MM.1S (cell line): ENCODE data around the gene TCERG1L.

Experiments used
- DNase-seq: peaks from one replicate; pipeline ENCODE4 v3.0.0-alpha.2; 2015
- H2AFZ ChIP-seq: fragments of 300-600 bp; sonication (generic); 2 replicates; pipeline ENCODE4 v1.6.0; 2016; ENCODE audit warnings: antibody characterized with exemption, low read length
- H3F3A ChIP-seq: fragments of 300-600 bp; sonication (generic); 2 replicates; pipeline ENCODE4 v1.6.1; 2016; ENCODE audit warnings: mild to moderate bottlenecking, antibody characterized with exemption, low read length, moderate library complexity, mixed read lengths; ENCODE audit not compliant: insufficient read depth
- H3K27ac ChIP-seq: fragments of 300-600 bp; sonication (generic); 2 replicates; pipeline ENCODE4 v1.5.1; 2016; ENCODE audit warnings: mild to moderate bottlenecking, low read length
- H3K27me3 ChIP-seq: fragments of 300-600 bp; sonication (generic); replicated peaks from 2 replicates; pipeline ENCODE4 v1.6.0; 2016; ENCODE audit warnings: low read length; ENCODE audit not compliant: insufficient read depth
- H3K36me3 ChIP-seq: fragments of 300-600 bp; sonication (generic); replicated peaks from 2 replicates; pipeline ENCODE4 v1.6.1; 2016; ENCODE audit warnings: mild to moderate bottlenecking, low read length, mixed read lengths; ENCODE audit not compliant: insufficient read depth
- H3K4me1 ChIP-seq: fragments of 300-600 bp; sonication (generic); 2 replicates; pipeline ENCODE4 v1.6.1; 2016; ENCODE audit warnings: low read length, mixed read lengths
- H3K4me2 ChIP-seq: fragments of 300-600 bp; sonication (generic); 2 replicates; pipeline ENCODE4 v1.6.0; 2016; ENCODE audit warnings: low read depth, low read length
- H3K4me3 ChIP-seq: fragments of 300-600 bp; sonication (generic); 2 replicates; pipeline ENCODE4 v1.5.1; 2016; ENCODE audit warnings: low read length, mixed read lengths
- H3K79me2 ChIP-seq: fragments of 300-600 bp; sonication (generic); 2 replicates; pipeline ENCODE4 v1.6.1; 2016; ENCODE audit warnings: mixed run types, low read length, mixed read lengths
- H3K9ac ChIP-seq: fragments of 300-600 bp; sonication (generic); 2 replicates; pipeline ENCODE4 v1.6.1; 2016; ENCODE audit warnings: low read length, mixed read lengths
- H3K9me2 ChIP-seq: fragments of 300-600 bp; sonication (generic); replicated peaks from 2 replicates; pipeline ENCODE4 v1.6.1; 2016; ENCODE audit warnings: mild to moderate bottlenecking, low read length, mixed read lengths; ENCODE audit not compliant: insufficient read depth
- H3K9me3 ChIP-seq: fragments of 300-600 bp; sonication (generic); replicated peaks from 2 replicates; pipeline ENCODE4 v1.6.1; 2016; ENCODE audit warnings: mild to moderate bottlenecking, low read length, mixed read lengths; ENCODE audit not compliant: insufficient read depth
- H4K20me1 ChIP-seq: fragments of 300-600 bp; sonication (generic); 2 replicates; pipeline ENCODE4 v1.6.1; 2016; ENCODE audit warnings: mild to moderate bottlenecking, low read length, moderate library complexity, mixed read lengths; ENCODE audit not compliant: insufficient read depth
- CTCF ChIP-seq: fragments of 300-600 bp; sonication (generic); IDR thresholded peaks from 2 replicates; pipeline ENCODE4 v1.5.1; 2016; ENCODE audit warnings: antibody characterized with exemption, low read length, mixed read lengths
- EZH2 ChIP-seq: fragments of 300-600 bp; sonication (generic); optimal IDR thresholded peaks from 2 replicates; pipeline ENCODE3; 2017; ENCODE audit warnings: low read depth, mild to moderate bottlenecking, antibody characterized with exemption, low read length, mixed read lengths
- EZH2phosphoT487 ChIP-seq: fragments of 300-600 bp; sonication (generic); IDR thresholded peaks from 2 replicates; pipeline ENCODE4 v1.6.1; 2018; ENCODE audit warnings: antibody characterized with exemption, low read length

Gene TCERG1L

GRCh38 chr10:131233611-131234258 lies 77.8 kb downstream of the TCERG1L start:
- H3K36me3 ChIP-seq = no peaks in the 10 kb centered on the region
- no peaks in the 10 kb centered on the region for H3K79me2 ChIP-seq
- no peak for DNase-seq
- H2AFZ ChIP-seq = no peak overlapping the region
- H4K20me1 ChIP-seq = no peaks in the 10 kb centered on the region
- H3K9ac ChIP-seq = no peak overlapping the region
- no peak overlapping the region for H3K4me2 ChIP-seq
- no peaks in the 10 kb centered on the region for H3F3A ChIP-seq
- H3K4me3 ChIP-seq = no peak overlapping the region
- no peaks in the 10 kb centered on the region for H3K9me2 ChIP-seq
- TF ChIP-seq EZH2 (no peak), CTCF (no peak), EZH2phosphoT487 (no peak)
- H3K27me3 ChIP-seq = no peaks in the 10 kb centered on the region; the same call in 1 of the 2 replicates
- H3K27ac ChIP-seq = no peak overlapping the region
- no peaks in the 10 kb centered on the region for H3K4me1 ChIP-seq
- no peaks in the 10 kb centered on the region for H3K9me3 ChIP-seq

- Histone ChIP-seq H3K36me3 (no peaks in the 10 kb centered on the region), H3K9me2 (no peaks in the 10 kb centered on the region), H4K20me1 (no peaks in the 10 kb centered on the region), H3K27me3 (no peaks in the 10 kb centered on the region; the same call in 1 of the 2 replicates), H3F3A (no peaks in the 10 kb centered on the region), H2AFZ (no peak overlapping the region), H3K4me3 (no peak overlapping the region), H3K79me2 (no peaks in the 10 kb centered on the region), H3K9me3 (no peaks in the 10 kb centered on the region), H3K27ac (no peak overlapping the region), H3K4me2 (no peak overlapping the region), H3K4me1 (no peaks in the 10 kb centered on the region), H3K9ac (no peak overlapping the region)
- TF ChIP-seq EZH2 (no peak), CTCF (no peak), EZH2phosphoT487 (no peak)
- no peak for DNase-seq
These were observed 79.5 kb downstream of the TCERG1L start for GRCh38 chr10:131231965-131232541.

- no peak overlapping the region for H3K9ac ChIP-seq
- no peaks in the 10 kb centered on the region for H3K4me1 ChIP-seq
- H3K4me2 ChIP-seq = no peak overlapping the region
- DNase-seq = no peak
- no peaks in the 10 kb centered on the region for H3F3A ChIP-seq
- H2AFZ ChIP-seq = no peak overlapping the region
- no peaks in the 10 kb centered on the region for H3K9me3 ChIP-seq
- H3K36me3 ChIP-seq = no peaks in the 10 kb centered on the region
- H3K79me2 ChIP-seq = no peaks in the 10 kb centered on the region
- H3K27me3 ChIP-seq = no peaks in the 10 kb centered on the region; the same call in 1 of the 2 replicates
- H4K20me1 ChIP-seq = no peaks in the 10 kb centered on the region
- TF ChIP-seq CTCF (no peak), EZH2 (no peak), EZH2phosphoT487 (no peak)
- no peak overlapping the region for H3K27ac ChIP-seq
- H3K9me2 ChIP-seq = no peaks in the 10 kb centered on the region
- H3K4me3 ChIP-seq = no peak overlapping the region
These were observed 80.1 kb downstream of the TCERG1L start for GRCh38 chr10:131231323-131231964.
